ENCODE results near the gene TEX55.
"Not testable (repeated sequence)": the region's sequence is repeated elsewhere in the genome, so short reads cannot be mapped to it uniquely, and the experiment has no call there.

Gene TEX55

DNA sequence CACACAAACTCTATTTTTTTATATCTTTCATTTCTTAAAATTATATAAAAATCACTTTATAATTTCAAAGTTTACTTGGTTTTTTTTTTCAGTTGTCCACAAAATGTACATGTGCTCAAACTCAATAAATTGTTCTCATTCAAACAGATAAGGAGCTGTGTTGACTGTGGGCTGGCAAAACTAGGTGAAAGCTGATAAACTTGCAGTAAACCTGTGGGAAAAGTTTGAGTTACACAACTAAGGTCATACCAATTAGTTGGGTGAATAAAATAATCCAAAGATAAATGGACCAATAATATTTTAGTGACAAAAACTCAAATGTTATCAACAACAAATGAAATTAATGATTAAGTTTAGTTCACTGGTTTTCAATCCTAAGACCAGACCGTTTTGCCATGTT is 14.8 kb downstream of the TEX55 start:
- DNase-seq (ENCODE audit: low read depth) = no peak

GRCh38 chr3:119161240-119161639 is 15.3 kb downstream of the TEX55 start:
- no peak for DNase-seq (ENCODE audit: low read depth)

- DNase-seq (ENCODE audit: low read depth) = not testable (repeated sequence)
Measured at GRCh38 chr3:119164745-119165144, 18.8 kb downstream of the TEX55 start.

GRCh38 chr3:119170821-119171220 is 24.9 kb downstream of the TEX55 start:
- DNase-seq (ENCODE audit: low read depth) = no peak

- DNase-seq (ENCODE audit: low read depth) = no peak
Measured at GRCh38 chr3:119173325-119173724, 27.4 kb downstream of the TEX55 start, which contains the start of gene UPK1B. UPK1B (plus strand) TSS chr3:119173598; CDS start chr3:119186742, 13,144 bp downstream.

DNA sequence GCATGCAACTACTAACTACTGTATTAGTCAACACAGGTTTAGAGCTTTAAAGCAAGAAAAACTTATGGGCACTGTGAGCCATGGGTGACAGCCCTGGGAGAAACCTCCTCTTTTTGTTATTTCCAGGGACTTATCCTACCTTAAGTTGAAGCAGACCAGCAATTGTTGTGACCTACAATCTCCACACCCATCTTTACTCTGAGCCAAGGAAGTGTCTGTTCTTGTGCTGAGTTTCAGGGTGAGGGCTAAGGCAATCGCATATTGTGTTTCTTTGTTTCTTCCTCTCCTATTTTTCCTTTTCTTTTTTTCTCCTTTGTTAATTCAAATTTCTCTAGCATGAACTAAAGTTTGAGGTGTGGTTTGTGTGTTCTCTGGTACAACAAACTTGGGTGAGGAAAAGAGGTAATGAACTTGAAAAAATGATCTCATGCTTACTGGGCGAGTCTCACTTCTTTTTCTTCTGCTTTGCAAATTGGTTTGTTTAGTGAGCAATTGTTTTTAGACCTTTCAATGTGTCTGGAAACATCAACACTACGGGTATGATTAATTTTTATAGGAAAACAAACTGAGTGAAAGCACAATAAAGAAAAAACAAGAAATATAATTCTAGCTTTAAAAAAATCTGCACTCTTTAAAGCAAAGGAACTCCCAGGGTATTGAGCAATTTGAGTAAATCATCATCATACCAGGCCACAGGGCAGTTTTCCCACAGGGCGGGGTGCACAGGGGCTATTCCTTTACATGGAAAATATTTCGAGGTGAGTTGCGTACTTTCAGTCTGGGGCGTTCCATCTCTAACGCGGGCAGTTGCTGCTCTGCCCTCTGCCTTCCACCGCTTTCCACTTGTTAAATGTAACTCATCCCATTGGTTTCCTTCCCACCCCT is 30.1 kb downstream of the TEX55 start:
- DNase-seq (ENCODE audit: low read depth) = no peak

DNA sequence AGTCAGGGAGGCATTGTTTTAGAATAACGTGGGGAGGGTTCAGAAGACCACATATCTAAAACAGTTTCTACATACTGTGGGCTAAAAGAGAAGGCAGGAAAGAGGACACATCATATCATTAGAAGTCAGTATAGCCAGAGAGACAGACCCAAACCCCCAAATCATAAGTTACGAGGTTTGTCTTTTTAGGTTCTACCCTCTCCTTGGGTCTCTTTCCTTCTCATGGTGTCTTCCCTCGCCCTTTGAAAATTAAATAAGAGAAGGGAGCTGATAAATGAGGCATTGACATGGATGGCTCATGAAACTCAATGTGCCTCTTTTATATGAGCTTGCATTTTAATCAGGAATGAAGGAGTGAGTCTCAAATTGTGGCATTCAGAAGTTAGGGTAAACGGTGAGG is 30.8 kb downstream of the TEX55 start:
- no peak for DNase-seq (ENCODE audit: low read depth)

- no peak for DNase-seq (ENCODE audit: low read depth)
Measured at GRCh38 chr3:119177321-119177720, 31.4 kb downstream of the TEX55 start.

GRCh38 chr3:119181765-119182164 is 35.8 kb downstream of the TEX55 start:
- DNase-seq (ENCODE audit: low read depth) = no peak

DNA sequence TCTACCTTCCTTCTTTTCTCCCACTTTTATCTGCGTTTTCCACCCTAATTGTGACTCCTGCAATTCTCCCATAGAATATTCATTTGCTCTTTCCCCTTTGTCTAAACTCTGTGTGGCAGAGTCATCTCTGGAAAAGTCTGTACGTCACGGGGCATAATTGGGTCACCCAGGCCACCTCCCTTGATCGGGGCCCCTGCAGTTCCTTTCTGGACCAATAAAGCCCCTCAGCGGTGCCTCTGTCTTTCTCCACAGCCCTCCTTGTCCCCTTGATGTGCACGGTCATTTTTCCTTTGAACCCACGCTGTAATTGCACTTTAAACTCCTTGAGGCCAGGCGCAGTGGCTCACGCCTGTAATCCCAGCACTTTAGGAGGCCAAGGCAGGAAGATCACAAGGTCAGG is 38.1 kb downstream of the TEX55 start:
- no peak for DNase-seq (ENCODE audit: low read depth)

- DNase-seq (ENCODE audit: low read depth) = no peak
Measured at GRCh38 chr3:119184796-119185570, 39.0 kb downstream of the TEX55 start.

- DNase-seq (ENCODE audit: low read depth) = no peak
Measured at GRCh38 chr3:119187266-119187665, 41.3 kb downstream of the TEX55 start.

GRCh38 chr3:119191800-119192199 is 45.8 kb downstream of the TEX55 start:
- no peak for DNase-seq (ENCODE audit: low read depth)

GRCh38 chr3:119194237-119195150 is 48.5 kb downstream of the TEX55 start:
- no peak for DNase-seq (ENCODE audit: low read depth)

DNA sequence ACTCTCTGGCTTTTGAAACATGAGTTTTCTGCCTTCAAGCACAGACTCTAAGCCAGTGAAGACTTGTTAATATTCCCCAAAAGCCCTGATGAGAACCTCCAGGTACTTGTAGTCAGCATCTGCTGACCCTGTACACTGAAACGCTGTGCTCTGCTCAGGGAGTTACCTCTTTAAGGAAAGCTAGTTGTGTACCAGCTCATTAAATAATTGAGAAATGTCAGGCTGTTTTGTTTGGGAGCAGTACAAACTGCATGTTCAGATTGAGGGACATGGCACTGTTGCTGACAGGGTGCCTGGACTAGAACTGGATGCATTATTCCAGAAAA is 49.1 kb downstream of the TEX55 start:
- no peak for DNase-seq (ENCODE audit: low read depth)

GRCh38 chr3:119195911-119196310 is 49.9 kb downstream of the TEX55 start:
- DNase-seq (ENCODE audit: low read depth) = no peak

All from stimulated activated CD8-positive, alpha-beta memory T cell treated with anti-CD3 and anti-CD28 coated beads, Interleukin-7, amount 100 ng/mL, for 24 hours (primary cell).